Kidney tubule cell (primary cell): ENCODE measurements around the gene NCR3LG1.
A peak's percentile ranks its signal among the peaks of the same experiment; 100 is the strongest.

Experiments used
- DNase-seq: peaks from one replicate; pipeline ENCODE4 v3.0.0-alpha.2; 2018; ENCODE audit warnings: low spot score

Gene NCR3LG1

GRCh38 chr11:17371614-17372013 lies 20.0 kb downstream of the NCR3LG1 start:
- DNase-seq = peak; percentile 32

GRCh38 chr11:17375547-17375946 lies 23.9 kb downstream of the NCR3LG1 start:
- no peak for DNase-seq

GRCh38 chr11:17376493-17376892 lies 24.9 kb downstream of the NCR3LG1 start:
- DNase-seq = no peak

- no peak for DNase-seq
These were observed 27.1 kb downstream of the NCR3LG1 start for GRCh38 chr11:17378655-17379054.

- no peak for DNase-seq
These were observed 28.0 kb downstream of the NCR3LG1 start for GRCh38 chr11:17379383-17380180.

GRCh38 chr11:17381156-17381555 lies 29.6 kb downstream of the NCR3LG1 start:
- DNase-seq = peak; percentile 19

GRCh38 chr11:17382046-17382728 lies 30.6 kb downstream of the NCR3LG1 start:
- DNase-seq = no peak

GRCh38 chr11:17383461-17383860 lies 31.9 kb downstream of the NCR3LG1 start:
- DNase-seq = peak; percentile 13

GRCh38 chr11:17384002-17384511 lies 32.5 kb downstream of the NCR3LG1 start:
- peak; percentile 77 for DNase-seq

- no peak for DNase-seq
These were observed 33.9 kb downstream of the NCR3LG1 start for GRCh38 chr11:17385492-17385891.

GRCh38 chr11:17385926-17386325 lies 34.3 kb downstream of the NCR3LG1 start:
- no peak for DNase-seq

GRCh38 chr11:17386331-17387084 lies 34.9 kb downstream of the NCR3LG1 start:
- peak; percentile 62 for DNase-seq

- DNase-seq = no peak
These were observed 35.7 kb downstream of the NCR3LG1 start for GRCh38 chr11:17387254-17387653.

GRCh38 chr11:17387811-17388210 lies 36.2 kb downstream of the NCR3LG1 start:
- DNase-seq = no peak

GRCh38 chr11:17388609-17389210 lies 37.1 kb downstream of the NCR3LG1 start, which contains the start of gene KCNJ11:
TSS of gene KCNJ11 (minus strand) at chr11:17388659. CDS start at chr11:17388091, 568 bp downstream.
- no peak for DNase-seq

GRCh38 chr11:17389211-17389956 lies 37.8 kb downstream of the NCR3LG1 start:
- peak; percentile 69 for DNase-seq

GRCh38 chr11:17389957-17390649 lies 38.5 kb downstream of the NCR3LG1 start:
- no peak for DNase-seq

GRCh38 chr11:17391493-17392355 lies 40.1 kb downstream of the NCR3LG1 start:
- DNase-seq = no peak

GRCh38 chr11:17392872-17393271 lies 41.3 kb downstream of the NCR3LG1 start:
- DNase-seq = no peak

GRCh38 chr11:17393472-17393871 lies 41.9 kb downstream of the NCR3LG1 start:
- DNase-seq = no peak
